Astrocyte of the cerebellum (primary cell): ENCODE results near the gene HDAC8.

Source experiments
- DNase-seq: peaks from one replicate; pipeline ENCODE4 v3.0.0-alpha.2; 2011; ENCODE audit warnings: low read depth
- H3K4me3 ChIP-seq: 2 replicates; pipeline ENCODE4 v1.5.1; 2011; ENCODE audit warnings: mild to moderate bottlenecking, low read depth, low read length, moderate library complexity
- in situ Hi-C: cut with HindIII; loops from 2 replicates; pipeline ENCODE4 v1.10.0; 2017; ENCODE audit warnings: low sequenced_read_pairs
- TF ChIP-seq, protein P1 (sequence below): IDR thresholded peaks from 2 replicates; pipeline ENCODE4 v1.5.1; 2012; ENCODE audit warnings: low read length, low read depth, moderate library complexity, mild to moderate bottlenecking; ENCODE audit errors: missing control alignments

HDAC8 gene

DNA sequence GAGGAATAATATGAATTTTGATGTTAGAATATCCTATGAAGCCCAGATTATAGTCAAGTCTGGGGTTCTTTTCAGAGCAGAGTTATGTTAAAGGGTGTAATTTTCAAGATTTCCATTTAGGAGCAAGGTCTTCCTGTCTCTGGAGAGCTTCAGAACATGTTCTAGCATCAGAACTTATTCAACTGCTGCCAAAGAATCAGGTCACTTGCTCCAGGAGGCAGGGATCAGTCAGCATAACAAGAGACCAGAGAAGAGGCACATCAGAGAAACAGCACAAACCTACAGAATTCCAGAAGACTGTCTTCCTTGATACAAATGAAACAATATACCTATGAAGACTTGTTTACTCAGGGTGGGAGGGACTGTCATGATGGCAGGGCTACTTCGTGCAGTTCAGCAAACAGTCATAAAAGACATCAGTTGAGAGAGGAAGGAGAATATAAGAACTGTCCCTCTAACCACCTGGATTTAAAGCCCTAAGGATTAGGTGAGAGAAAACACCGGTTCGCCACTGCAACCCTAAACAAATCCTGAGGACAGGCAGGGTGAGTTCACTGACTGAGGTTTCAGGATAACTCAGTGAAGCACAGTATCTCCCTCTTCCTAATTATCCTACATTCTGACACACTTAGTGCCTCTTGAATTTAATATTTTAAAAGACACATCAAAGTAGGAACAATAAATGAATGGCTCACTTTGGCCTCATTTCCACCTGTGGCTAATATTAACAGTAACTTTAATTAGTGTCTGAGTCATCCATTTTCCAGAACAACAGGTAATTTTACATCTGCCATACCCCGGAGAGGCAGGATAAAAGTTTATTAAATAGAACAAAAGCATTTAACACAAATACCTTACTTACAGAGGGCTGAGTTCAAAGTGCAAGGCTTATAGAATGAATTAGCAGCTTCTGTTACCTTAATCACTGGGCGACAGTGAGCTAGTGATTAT, 93.0 kb downstream of the HDAC8 start:
- in situ Hi-C loops, result no loop called here
- no peak for DNase-seq
- no peak overlapping the region for H3K4me3 ChIP-seq
- TF ChIP-seq, protein P1, sequence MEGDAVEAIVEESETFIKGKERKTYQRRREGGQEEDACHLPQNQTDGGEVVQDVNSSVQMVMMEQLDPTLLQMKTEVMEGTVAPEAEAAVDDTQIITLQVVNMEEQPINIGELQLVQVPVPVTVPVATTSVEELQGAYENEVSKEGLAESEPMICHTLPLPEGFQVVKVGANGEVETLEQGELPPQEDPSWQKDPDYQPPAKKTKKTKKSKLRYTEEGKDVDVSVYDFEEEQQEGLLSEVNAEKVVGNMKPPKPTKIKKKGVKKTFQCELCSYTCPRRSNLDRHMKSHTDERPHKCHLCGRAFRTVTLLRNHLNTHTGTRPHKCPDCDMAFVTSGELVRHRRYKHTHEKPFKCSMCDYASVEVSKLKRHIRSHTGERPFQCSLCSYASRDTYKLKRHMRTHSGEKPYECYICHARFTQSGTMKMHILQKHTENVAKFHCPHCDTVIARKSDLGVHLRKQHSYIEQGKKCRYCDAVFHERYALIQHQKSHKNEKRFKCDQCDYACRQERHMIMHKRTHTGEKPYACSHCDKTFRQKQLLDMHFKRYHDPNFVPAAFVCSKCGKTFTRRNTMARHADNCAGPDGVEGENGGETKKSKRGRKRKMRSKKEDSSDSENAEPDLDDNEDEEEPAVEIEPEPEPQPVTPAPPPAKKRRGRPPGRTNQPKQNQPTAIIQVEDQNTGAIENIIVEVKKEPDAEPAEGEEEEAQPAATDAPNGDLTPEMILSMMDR, result no peak

DNA sequence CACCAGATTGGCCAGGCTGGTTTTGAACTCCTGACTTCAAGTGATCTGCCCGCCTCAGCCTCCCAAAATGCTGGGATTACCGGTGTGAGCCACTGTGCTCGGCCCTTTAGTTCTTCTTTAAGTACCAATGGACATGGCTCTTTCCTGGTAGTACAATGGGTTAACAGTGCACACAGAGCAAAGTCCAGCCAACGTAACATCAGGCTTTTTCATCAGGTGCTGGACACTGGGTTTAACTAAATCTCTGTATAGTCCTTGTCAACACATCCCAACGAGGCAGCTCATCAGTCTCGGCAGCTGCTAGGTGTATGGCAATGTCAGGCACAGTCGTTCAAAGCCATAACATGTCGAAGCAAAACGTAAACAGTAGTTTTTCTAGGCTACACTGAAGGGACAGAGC, 93.8 kb downstream of the HDAC8 start:
- no peak for DNase-seq
- in situ Hi-C loops, result no loop called here
- no peak overlapping the region for H3K4me3 ChIP-seq
- TF ChIP-seq, protein P1, result no peak

DNA sequence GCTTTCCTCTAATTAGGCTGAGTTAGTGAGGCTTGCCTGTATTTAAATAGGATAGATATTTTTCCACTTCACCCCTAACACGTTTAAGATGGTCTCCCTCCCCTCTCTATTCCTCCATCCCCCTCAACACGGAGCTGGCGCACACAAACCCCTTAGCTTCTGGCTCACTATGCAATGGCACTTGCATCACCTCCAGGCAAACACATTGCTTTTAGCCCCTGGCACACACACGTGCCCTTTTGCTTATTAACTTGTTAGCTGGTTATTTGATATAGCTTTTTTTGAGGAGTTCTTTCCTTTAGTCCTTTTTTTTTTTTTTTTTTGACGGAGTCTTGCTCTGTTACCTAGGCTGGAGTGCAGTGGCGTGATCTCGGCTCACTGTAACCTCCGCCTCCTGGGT, 94.3 kb downstream of the HDAC8 start:
- no peak for DNase-seq
- in situ Hi-C loops, result no loop called here
- H3K4me3 ChIP-seq, result no peak overlapping the region
- TF ChIP-seq, protein P1, result no peak

DNA sequence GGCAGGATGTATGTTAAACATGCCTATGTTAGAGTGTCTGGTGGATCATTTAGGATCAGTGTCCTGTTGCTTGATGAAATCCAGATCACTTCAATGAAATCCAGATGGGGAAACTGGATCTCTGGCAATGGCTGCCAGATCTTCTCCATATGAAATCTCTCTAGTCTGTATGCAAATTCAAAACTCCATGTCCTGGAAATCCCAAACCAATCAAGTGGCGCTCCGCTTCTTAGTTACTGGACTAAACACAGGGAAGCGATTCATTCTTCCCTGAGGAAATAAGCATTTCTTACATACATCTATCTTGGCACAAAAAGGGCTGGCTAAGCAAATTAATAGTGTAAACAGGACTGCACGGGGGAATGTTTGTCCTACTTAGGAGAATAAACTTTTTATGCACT, 94.9 kb downstream of the HDAC8 start:
- TF ChIP-seq, protein P1, result no peak
- DNase-seq, result no peak
- H3K4me3 ChIP-seq, result no peak overlapping the region
- in situ Hi-C loops, result no loop called here

DNA sequence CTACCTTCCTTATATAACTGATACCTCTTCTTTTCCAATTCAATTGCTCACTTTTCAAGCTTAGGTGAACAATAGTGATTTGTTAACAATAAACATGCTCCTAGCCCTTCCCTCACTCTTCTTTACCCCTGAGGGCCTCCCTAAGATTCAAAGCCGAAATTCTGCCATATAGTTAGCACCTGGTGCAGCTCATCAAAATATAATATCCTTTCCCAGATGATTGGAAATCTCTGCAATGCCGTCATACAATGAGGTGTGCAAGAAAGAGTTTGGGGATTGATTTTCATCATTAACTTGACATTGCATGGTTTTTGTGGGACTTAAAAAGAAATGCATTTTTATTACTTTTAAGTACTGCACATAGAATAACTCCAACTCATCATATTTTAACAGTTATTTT, 95.3 kb downstream of the HDAC8 start:
- TF ChIP-seq, protein P1, result no peak
- DNase-seq, result no peak
- no peak overlapping the region for H3K4me3 ChIP-seq
- in situ Hi-C loops, result no loop called here

DNA sequence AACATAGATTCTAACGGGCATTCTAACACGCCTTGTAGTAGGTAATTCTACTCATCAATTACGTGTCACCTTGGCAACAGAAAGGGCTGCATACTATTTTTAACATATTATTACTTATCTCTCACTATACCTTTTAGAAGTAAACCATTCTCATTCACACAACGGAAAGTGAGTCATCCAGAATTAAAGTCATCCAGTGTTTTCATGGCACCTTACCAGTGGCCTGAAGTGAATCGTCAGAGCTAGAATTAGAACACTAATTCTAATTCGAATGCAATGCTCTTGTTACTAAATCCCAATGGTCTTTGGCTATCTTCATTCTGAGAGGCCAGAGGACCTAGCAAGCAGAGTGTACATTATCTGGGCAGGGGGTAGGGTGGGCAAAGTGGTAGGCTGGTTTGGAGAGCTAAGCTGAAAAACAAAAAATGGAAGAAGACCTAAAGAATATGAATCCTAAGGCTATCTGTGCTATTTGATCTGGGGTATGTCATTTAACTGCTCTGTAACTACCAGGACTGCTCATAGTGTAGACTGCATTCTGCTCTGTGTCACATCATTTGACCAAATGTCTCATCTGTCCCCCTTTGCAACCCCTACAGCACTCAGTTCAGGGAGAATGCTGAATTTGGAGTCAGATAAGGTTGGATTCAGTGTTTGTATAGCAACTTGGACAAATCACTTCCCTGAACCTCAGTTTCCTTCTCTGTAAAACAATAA, 96.5 kb downstream of the HDAC8 start:
- no peak for DNase-seq
- TF ChIP-seq, protein P1, result no peak
- in situ Hi-C loops, result no loop called here
- H3K4me3 ChIP-seq, result no peak overlapping the region
